ENCODE results near the gene FCHSD2.
A peak's percentile ranks its signal among the peaks of the same experiment; 100 is the strongest.

FCHSD2 gene

DNA sequence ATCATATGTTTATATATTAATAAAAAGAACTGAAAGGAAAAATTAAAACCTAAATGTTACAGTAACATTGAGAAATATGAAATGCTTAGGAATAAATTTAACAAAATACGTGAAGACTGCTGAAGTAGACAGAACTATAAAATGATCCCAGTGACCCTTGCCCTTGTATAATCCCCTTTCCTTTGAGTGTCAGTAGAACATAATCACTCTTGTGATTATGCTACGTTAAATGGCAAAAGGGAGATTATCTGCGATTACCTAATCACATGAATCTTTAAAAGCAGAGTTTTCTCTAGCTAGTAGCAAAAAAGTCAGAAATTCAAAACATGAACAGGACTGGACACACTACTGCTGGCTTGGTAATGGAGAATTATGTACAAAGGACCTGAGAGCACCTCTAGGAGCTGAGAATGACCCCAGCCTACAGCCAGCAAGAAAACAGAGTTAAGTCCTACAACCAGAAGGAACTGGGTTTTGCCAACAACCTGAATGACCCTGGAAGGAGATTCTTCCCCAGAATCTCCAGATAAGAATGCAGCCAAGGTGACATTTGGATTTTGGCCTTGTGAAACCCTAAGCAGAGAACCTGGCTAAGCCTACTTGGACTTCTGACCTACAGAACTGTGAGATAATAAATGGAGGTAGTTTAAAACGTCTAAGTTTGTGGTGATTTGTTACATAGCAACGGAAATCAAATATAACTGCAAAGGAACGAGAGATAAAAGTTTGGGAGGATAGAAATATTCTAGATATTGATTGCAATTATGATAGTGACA is 170.7 kb downstream of the FCHSD2 start:
- no peak for DNase-seq (ENCODE audit: low read depth)

DNA sequence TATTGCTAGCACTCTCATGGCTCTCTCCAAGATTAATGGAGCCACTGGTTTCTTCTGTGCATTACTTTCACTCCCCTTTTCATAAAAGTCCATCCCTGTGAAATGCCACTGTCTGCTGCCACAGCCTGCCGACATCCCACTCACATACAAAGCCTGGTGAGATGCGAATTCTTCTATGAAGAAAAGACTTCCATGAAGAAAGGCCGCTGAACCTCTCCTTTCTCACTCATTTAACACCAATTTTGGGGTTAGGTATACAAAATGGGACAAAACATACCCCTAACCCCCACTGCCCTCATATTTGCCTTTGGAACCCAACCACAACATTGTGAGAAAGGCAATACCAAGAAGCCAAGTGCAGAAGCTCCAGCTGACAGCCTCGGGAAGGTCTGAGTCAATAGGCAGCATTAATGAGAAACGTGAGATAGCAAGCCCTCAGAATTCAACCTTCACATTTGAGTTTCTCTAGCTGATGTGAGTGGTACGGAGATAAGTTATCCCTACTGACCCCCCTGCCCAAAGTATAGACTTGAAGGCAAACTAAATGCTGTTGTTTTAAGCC is 171.5 kb downstream of the FCHSD2 start:
- peak; percentile 70 for DNase-seq (ENCODE audit: low read depth)

DNA sequence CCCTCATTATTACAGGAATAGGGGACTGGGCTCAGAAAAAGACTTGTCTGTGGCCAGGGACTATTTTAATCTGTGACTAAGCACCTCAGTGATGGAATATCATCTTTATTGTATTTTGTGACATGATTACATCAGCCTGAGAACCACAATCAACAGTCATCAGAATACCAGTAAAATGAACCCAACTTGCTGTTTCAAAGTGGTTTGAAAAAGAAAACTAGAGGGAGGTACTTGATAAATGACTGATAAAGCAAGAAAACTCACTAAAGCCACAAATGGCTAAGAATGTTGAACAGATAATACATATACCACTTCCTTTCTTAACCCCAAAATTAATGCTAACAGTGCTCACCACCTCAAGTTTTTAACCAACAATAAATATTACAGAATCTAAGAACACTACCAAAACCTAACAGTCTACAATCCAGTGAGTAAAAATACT is 172.2 kb downstream of the FCHSD2 start:
- peak; percentile 90 for DNase-seq (ENCODE audit: low read depth)

DNA sequence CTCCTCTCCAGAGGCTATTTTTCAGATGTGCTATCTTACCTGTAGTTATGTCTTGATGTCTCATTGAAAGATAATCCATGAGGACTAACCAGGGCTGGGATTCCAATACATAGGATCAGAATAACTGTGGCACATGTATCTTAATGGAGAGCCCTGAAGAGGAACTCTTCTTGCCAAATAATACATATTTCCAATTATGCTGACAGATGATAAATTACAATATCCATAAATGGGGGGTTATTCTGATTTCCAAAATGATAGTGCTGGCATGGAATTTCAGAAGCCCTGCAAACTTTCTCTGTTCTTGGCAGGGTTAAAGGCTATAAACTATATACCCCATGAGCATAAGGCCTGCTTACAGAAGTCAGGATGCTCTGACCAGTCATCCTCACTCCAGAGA is 173.7 kb downstream of the FCHSD2 start:
- DNase-seq (ENCODE audit: low read depth), result no peak

DNA sequence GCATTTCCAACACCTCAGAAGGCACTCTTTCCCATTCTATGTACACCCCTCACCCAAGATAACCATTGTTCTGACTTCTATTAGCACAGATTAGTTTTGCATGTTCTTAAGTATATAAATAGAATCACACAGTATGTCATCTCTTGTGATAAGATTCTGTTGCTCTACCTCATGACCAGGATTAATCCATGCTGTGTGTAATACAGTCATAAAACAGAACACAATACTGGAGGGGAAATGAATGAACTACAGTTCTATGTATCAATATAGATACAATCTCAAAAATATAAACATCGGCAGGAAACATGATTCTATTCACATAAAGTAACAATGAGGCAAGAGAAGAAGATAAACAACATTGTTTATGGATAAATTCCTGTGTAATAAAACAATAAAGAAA is 176.4 kb downstream of the FCHSD2 start:
- DNase-seq (ENCODE audit: low read depth), result no peak

DNA sequence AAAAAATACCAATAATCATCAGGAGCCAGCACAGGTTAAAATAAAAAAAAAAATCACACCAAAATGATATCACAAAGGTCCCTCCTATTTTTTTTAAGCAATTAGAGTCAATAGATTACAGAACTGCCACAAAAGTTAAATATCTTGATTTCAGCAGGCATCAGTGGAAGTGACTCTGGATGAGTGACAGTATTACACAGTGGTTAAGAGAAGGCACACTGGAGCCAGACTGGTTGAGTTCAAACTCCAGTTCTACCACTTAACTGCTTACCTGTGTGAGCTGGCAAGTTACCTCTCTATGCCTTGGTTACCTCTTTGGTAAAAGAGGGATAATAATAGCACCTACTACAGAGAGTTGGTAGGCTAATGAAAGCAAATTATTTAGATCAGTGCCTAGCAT is 179.4 kb downstream of the FCHSD2 start:
- DNase-seq (ENCODE audit: low read depth), result no peak

DNA sequence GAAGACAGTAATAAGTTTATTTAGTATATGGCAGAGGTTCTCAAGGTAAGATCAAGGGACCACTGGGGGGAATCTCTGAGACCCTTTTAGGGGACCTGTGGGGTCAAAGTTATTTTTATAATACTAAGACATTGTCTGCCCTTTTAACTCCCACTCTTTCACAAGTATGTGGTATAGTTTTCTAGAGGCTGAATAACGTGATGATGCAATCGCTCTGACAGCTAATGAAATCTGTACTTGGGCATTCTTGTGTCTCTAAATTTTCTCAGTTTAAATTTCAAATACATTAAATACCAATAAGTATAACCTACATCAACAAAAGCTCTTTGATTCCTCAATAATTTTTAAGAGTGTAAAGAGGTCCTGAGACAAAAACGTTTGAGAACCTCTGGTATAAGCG is 180.0 kb downstream of the FCHSD2 start:
- peak; percentile 89 for DNase-seq (ENCODE audit: low read depth)

DNA sequence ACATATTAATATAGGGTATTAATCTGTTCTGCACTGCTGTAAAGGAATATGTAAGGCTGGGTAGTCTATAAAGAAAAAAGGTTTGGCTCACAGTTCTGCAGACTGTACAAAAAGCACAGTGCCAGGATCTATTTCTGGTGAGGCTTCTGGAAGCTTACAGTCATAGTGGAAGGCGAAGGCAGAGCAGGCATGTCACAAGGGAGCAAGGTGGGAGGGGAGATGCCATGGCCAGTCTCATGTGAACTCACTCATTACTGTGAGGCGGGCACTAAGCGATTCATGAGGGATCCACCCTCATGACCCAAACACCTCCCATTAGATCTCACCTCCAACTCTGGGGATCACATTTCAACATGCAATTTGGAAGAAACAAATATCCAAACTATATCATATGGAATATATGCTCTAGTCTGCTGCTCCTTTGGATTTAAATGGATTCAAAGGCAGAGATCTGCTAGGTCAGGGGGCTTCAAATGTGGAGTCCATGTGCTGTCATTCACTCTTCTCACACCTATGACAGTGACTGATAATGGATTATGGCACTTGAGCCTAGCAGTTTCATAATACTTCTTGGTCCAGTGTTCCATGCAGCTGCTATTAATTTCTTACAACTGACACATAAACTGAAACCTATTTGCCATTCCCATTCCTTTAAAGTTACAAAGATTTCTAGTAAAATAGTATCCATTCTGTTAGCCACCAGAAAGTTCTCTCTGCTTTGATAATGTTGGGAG is 182.0 kb downstream of the FCHSD2 start:
- no peak for DNase-seq (ENCODE audit: low read depth)

DNA sequence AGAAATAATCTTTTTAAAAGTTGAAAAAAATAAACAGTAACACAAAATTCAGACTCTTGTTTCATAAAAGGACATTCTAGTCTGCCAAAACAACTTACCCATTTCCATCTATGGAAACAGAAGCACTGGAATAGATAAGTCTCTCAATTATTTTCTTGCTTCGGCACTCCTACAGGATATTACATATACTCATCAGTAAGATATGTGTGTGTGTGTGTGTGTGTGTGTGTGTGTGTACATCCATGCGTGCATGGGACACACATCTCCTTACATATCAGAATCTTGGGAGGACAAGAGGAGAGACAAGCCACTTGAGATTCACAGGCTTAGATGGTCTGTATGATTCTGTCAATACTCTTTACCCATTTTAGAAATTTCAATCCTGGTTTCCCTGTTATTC is 183.3 kb downstream of the FCHSD2 start:
- no peak for DNase-seq (ENCODE audit: low read depth)

DNA sequence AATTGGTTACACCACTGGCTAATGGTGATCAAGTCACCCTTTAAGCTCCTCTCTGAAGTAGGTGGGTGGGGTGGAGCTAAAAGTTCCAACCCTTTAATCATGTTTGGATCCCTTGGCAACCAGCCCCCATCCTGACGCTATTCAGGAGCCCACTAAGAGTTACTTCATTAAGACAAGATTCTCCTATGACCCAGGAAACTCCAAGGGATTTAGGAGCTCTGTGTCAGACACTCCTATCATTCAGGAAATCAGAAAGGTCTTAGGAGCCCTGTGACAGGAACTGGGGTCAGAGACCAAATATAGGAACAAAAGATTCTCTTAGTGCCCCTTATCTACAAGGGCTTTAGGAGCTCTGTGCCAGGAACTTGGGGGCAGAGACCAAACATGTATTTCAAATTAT is 186.7 kb downstream of the FCHSD2 start:
- no peak for DNase-seq (ENCODE audit: low read depth)

DNA sequence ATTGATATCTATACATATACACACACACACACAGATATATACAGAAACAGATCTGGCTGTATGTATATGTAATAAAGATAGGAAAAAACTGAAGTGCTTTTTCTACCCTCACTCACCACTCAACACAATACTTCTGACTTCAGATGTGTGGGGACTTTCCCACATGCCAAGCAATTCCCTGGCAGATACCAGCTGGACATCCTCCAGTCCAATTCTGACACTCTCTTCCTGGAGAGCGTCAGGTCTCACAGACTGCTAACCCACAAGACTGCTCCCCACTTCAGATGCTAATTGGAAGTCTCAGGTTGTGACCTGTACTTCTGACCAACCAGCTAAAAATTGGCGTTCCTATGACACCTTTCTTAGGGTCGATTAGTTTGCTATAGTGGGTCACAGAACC is 187.3 kb downstream of the FCHSD2 start:
- no peak for DNase-seq (ENCODE audit: low read depth)

DNA sequence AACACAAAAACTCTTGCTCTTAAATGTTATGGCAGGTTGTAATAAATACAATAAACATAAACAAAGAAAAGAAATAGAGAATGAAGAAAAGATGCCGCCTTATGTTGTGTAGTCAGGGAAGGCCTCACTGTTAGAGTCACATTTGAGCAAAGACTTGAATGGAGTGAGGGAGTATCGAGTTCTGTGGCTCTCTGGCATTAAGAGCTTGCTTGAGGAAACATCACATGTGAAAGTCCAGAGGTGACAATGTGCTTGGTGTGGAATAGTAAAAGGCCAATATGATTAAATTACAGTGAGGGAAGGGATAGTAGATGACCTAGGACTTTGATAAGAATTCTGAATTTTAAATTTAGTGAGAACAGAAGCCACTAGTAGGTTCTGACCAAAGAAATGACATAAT is 188.5 kb downstream of the FCHSD2 start:
- no peak for DNase-seq (ENCODE audit: low read depth)

DNA sequence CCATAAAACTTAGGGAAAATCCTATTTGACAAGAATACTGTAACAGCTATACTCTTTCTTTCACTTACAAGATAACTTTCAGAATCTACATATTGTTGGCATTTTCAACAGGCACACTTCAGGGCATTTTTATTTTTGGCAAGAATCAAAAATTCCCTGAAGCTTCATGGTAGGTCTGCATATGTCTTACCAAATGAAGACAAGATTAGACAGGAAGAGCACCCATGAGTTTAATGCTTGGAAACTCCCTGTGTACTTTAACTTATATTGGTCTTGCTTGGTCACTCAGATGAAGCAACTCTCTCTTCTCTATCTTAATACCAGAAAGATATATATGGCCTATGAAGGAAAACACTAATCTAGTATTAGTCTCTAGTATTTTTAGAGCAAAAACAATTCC is 190.2 kb downstream of the FCHSD2 start:
- DNase-seq (ENCODE audit: low read depth), result peak; percentile 64

DNA sequence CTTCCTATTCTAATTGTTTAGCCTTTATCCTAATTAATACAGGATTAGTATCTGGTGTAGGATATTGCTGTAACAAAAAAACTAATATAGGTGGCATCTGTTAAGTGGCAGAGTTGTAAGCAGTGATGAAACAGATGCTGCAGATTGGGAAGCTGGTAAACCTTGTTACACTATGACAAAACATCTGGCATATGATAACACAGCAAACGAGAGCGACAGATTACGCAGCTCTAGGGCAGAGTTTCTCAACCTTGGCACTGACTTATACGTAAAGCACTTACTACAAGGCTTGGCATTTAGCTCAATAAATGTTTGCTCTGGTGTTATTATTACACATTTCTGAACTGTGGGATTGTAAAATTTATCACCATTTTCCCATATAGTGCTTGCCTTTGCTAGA is 190.9 kb downstream of the FCHSD2 start:
- peak; percentile 94 for DNase-seq (ENCODE audit: low read depth)

DNA sequence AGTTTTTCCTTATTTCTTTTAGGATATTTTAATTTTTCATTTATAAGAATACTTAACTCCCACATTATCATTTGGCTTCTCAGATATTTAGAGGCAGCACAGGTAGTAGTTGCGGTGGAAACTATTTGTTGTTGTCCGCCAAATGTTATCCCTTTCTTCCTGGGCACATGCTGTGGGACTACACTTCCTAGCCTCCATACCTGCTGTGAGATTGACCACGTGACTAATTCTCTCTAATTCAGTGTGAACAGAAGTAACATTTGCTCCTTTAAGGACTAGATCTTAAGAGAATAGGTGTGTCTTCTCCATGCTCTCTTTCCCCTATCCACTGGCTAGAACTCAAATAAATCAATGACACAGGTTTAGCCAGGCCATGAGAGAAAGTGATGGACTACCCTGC is 191.4 kb downstream of the FCHSD2 start:
- no peak for DNase-seq (ENCODE audit: low read depth)

DNA sequence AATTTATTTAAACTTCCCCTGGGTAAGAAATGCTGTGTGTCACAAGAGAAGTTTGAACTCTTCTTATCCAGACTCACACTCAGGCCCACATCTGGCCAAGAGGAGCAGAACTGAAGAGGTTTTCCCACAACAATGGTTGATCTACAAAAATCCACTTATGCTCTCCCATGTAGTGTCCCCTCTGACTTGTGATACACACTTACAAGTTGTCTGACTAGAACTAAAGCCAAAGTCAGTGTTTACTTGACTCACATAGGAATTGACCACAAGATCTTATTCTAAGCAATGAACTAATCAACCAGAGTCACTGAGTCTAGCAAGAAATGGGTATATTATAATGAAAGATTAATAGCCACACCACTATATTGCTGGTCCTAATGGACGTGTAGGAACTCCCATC is 194.9 kb downstream of the FCHSD2 start:
- DNase-seq (ENCODE audit: low read depth), result no peak

DNA sequence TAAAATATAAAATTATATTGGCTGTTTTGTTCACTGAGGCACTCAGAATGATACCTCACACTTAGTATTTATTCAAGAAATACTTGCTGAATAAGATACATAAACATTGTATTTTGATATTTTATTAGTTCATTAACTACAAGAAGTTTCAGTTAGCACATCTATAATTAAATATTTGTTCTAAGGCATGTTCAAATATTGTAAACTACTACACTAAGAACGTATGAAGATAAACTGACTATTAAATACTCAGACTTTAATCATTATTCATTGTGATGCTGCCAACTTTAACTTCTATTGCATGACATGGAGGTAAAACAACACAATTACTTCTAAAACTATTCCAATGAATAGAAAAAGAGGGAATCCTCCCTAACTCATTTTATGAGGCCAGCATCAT is 198.5 kb downstream of the FCHSD2 start:
- DNase-seq (ENCODE audit: low read depth), result no peak

DNA sequence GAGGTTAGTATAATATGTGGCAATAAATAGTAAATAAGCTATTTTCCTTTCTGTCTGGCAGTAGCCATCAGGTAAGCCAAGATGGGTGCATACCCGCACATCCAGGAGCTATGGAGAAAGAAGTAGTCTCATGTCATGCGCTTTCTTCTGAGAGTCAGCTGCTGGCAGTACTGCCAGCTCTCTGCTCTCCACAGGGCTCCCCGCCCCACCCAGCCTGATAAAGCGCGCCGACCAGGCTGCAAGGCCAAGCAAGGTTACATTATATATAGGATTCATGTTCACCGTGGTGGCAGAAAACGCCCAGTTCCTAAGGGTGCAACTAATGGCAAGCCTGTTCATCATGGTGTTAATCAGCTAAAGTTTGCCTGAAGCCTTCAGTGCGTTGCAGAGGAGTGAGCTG is 201.7 kb downstream of the FCHSD2 start:
- no peak for DNase-seq (ENCODE audit: low read depth)

DNA sequence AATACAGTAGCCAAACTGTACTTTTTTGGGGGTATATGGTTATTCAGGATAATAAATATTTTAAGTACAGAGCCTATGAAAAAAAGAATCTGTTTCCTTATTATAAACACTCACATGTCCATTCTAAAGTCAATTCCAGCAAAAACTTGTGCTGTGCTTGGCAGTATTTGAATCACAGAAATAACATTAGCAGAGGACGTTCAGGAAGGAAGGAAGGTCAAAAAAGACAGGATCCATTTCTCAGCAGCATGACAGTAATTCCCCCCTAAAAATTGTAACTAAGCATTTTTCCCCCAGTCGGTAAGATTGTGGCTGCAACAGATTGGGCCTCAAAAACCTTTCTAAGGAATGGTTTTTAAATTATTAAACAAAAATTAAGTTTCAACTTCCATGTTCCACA is 203.1 kb downstream of the FCHSD2 start:
- no peak for DNase-seq (ENCODE audit: low read depth)

DNA sequence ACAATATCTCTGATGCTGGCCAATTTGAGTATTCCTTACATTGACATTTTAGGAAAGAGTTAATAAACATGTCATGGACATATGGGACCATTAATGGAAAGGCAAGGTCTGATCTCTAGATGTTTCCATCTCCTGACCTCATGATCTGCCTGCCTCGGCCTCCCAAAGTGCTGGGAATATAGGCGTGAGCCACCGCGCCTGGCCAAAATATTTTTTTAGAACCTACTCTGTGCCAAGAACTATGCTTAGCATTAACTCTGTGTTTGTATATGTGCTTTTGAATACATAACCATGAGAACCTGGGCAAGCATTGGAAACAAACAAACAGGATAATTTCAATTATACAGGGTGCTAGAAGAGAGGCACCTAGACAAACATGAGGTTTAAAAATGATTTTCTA is 204.7 kb downstream of the FCHSD2 start:
- DNase-seq (ENCODE audit: low read depth), result no peak

DNA sequence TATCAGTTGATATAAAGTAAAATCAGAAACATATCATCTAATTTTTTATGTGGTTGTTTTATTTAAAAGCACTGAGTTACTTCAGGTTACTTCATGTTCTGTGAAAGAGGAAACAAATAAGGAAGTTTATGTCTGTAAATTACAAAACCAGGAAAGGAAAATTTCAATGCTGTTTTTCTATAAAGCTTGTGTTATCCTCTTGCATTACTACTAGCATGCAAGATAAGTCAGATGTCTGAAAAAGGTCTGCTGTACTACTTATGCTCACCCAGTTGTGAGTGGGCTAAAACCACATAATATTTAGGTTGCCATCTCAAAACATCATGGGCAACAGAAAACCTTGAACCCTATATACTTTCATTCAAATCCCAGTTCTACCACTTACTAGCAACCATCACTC is 206.4 kb downstream of the FCHSD2 start:
- no peak for DNase-seq (ENCODE audit: low read depth)

DNA sequence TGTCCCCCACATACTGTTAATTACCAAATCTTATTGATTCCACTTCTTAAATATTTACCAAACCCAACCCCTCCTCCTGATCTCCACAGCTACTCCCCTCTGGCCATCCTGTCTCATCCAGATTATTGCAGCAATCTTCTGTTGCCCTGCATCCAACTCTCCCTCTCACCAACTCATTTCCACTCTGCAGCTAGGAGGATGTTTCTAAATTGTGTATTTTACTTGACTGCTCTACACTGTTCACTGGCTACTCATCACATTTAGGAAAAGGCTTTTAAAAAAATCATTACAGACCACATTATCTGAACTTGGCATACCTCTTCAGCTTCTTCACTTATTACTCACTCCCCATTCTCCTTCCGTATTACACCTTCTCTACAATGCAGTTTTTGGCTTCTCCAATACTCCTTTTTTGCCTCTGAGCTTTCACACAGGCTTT is 210.0 kb downstream of the FCHSD2 start:
- DNase-seq (ENCODE audit: low read depth), result peak; percentile 72

DNA sequence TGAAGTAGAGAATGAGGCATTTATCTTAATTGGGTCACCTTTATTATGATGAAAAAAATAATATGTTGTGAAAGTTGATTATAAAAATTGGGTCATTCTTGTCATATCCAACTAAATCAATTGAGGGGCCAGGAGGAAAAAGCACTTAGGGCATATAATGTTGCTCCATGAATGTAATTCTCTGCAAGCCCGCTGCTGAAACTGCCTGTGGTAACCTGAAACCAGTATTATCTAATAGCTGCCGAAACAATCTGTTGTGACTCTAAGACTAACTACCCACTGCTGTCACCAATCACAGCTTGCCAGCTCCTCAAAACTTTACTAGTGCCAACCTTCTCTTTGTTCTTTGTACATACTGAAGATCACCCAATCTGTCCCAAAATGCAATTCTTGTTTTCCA is 212.1 kb downstream of the FCHSD2 start:
- peak; percentile 48 for DNase-seq (ENCODE audit: low read depth)

All from amniotic epithelial cell (primary cell).